ENCODE results near the gene PALLD. TPM values are rescaled to one million over a fixed set of nuclear protein-coding genes. Genes with fewer than 3 reads are reported as not detected.
A peak's percentile ranks its signal among the peaks of the same experiment; 100 is the strongest.

PALLD gene
- total and polyA plus RNA-seq, 2 of the 8 experiments (the other 6 are each of a cell fraction or from before 2014, with no cell fraction given) = 10.5 to 25.0 TPM

DNA sequence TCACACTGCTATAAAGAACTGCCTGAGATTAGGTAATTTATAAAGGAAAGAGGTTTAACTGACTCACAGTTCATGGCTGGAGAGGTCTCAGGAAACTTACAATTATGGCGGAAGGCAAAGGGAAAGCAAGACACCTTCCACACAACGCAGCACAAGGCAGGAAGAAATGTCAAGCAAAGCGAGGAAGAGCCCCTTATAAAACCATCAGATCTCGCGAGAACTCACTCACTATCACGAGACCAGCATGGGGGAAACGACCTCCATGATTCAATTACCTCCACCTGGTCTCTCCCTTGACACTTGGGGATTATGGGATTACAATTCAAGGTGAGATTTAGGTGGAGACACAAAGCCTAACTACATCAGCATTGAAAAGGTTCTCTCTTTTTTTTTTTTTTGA lies 39.6 kb downstream of the PALLD start:
- 84% methylated on average over 7 of the region's 7 CpGs; no CpG with 5 or more reads in 1 of the 2 experiments for WGBS, 2 experiments (ENCODE audit: extremely low coverage in 1 of 2, insufficient coverage in 1 of 2, insufficient read length in 1 of 2, insufficient replicate concordance in 2 of 2, low coverage in 1 of 2, low lambda C conversion rate in 2 of 2, missing lambda C conversion rate in 1 of 2)
- no peak overlapping the region for H3K9ac ChIP-seq (replicated peaks in 1 of 4; ENCODE audit: extremely low read depth in 1 of 4, low read depth in 3 of 4, low read length in 3 of 4)
- H3K79me2 ChIP-seq (ENCODE audit: control insufficient read depth in 1 of 2, insufficient read depth in 2 of 2, low read length in 2 of 2) = no peaks in the 10 kb centered on the region
- ChIA-PET CTCF (ENCODE audit: partially characterized antibody) (interaction anchor here (0.5 kb wide), 1 partner anchor 10 kb away, joined by 3 read pairs; no protein-coding TSS in a partner anchor), POLR2A (ENCODE audit: partially characterized antibody) (no interaction called here)
- no peak overlapping the region for H4K91ac ChIP-seq (replicated peaks; ENCODE audit: insufficient read length, low read length)
- H3K14ac ChIP-seq (ENCODE audit: insufficient read length) = no peak overlapping the region
- H3K56ac ChIP-seq (replicated peaks; ENCODE audit: insufficient read length, low read depth, low read length) = no peak overlapping the region
- H3K23me2 ChIP-seq (ENCODE audit: low read depth, low read length) = no peaks in the 10 kb centered on the region
- H3K4ac ChIP-seq (replicated peaks; ENCODE audit: insufficient read length, low read depth, low read length) = no peak overlapping the region
- H3K4me2 ChIP-seq (ENCODE audit: insufficient read depth in 1 of 2, low read depth in 2 of 2, low read length in 2 of 2) = no peak overlapping the region
- no peak overlapping the region for H4K8ac ChIP-seq (ENCODE audit: extremely low read depth, insufficient read depth, low read length)
- H3K27ac ChIP-seq (ENCODE audit: low read depth, low read length) = no peak overlapping the region
- H2BK20ac ChIP-seq (ENCODE audit: low read length) = no peak overlapping the region
- H3K4me1 ChIP-seq (replicated peaks in 1 of 4; ENCODE audit: control insufficient read depth in 3 of 4, insufficient read depth in 4 of 4, low read length in 3 of 4) = no peaks in the 10 kb centered on the region
- no peak overlapping the region for H2BK5ac ChIP-seq (ENCODE audit: low read depth, low read length)
- no peaks in the 10 kb centered on the region for H3K79me1 ChIP-seq (ENCODE audit: low read depth, low read length)
- DNase-seq (ENCODE audit: low read depth in 1 of 2, low spot score in 2 of 2) = no peak
- H2AK5ac ChIP-seq (ENCODE audit: low read depth, low read length) = no peak overlapping the region
- no peak overlapping the region for H4K5ac ChIP-seq (ENCODE audit: insufficient read length, low read depth, low read length)
- H3K36me3 ChIP-seq (ENCODE audit: control insufficient read depth in 2 of 4, insufficient read depth in 4 of 4, low read length in 3 of 4) = no peaks in the 10 kb centered on the region
- no peak overlapping the region for H2BK15ac ChIP-seq (ENCODE audit: low read length)
- H3K4me3 ChIP-seq (ENCODE audit: extremely low read depth in 1 of 4, insufficient read depth in 2 of 4, low read depth in 3 of 4, low read length in 4 of 4) = no peak overlapping the region
- H3K23ac ChIP-seq (ENCODE audit: insufficient read length) = no peak overlapping the region
- no peaks in the 10 kb centered on the region for H3K27me3 ChIP-seq (replicated peaks in 1 of 4; ENCODE audit: control insufficient read depth in 3 of 4, extremely low read depth in 1 of 4, insufficient read depth in 3 of 4, low read length in 3 of 4)
- H2BK120ac ChIP-seq (replicated peaks; ENCODE audit: low read depth, low read length) = no peak overlapping the region
- H3K9me3 ChIP-seq (ENCODE audit: insufficient read depth in 2 of 2, low read depth in 1 of 2, low read length in 1 of 2) = no peaks in the 10 kb centered on the region
- no peak overlapping the region for H2BK12ac ChIP-seq (ENCODE audit: low read depth, low read length)
- no peaks in the 10 kb centered on the region for H4K20me1 ChIP-seq (replicated peaks in 1 of 2; ENCODE audit: control insufficient read depth in 1 of 2, insufficient read depth in 2 of 2, low read length in 2 of 2)
- H3K18ac ChIP-seq (ENCODE audit: extremely low read depth, low read length) = no peak overlapping the region
- FAIRE-seq = no peak
- H2AFZ ChIP-seq (ENCODE audit: low read length) = peak overlapping the region; percentile 34

All from H1 (cell line).